B cell (primary cell): ENCODE results near the gene SMAGP.

ENCODE experiments used
- EZH2 ChIP-seq: IDR thresholded peaks from 2 replicates; pipeline ENCODE4 v1.6.1; 2012; ENCODE audit warnings: borderline replicate concordance, low read depth, mild to moderate bottlenecking, moderate library complexity, low read length; ENCODE audit not compliant: insufficient read depth, poor library complexity, severe bottlenecking
- TF ChIP-seq, protein P1 (sequence below): fragments of 200-600 bp; IDR thresholded peaks from one replicate; pipeline ENCODE4 v1.8.0; 2022; ENCODE audit warnings: antibody characterized with exemption, mild to moderate bottlenecking

DNA sequence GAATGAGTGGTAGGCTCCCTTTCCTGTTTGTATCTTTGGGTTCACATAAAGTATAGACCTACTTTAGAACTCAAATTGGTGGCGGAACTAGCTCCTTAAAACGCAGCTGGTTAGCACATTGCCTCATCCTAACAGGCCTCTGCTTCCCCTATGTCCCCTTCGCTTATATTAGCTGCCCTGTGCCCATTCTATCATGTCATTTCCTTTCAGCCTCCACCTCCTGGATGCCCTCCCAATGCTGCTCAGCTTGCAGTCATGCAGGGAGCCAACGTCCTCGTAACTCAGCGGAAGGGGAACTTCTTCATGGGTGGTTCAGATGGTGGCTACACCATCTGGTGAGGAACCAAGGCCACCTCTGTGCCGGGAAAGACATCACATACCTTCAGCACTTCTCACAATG lies 28.1 kb downstream of the SMAGP start:
- no peak for TF ChIP-seq EZH2
- TF ChIP-seq, protein P1, sequence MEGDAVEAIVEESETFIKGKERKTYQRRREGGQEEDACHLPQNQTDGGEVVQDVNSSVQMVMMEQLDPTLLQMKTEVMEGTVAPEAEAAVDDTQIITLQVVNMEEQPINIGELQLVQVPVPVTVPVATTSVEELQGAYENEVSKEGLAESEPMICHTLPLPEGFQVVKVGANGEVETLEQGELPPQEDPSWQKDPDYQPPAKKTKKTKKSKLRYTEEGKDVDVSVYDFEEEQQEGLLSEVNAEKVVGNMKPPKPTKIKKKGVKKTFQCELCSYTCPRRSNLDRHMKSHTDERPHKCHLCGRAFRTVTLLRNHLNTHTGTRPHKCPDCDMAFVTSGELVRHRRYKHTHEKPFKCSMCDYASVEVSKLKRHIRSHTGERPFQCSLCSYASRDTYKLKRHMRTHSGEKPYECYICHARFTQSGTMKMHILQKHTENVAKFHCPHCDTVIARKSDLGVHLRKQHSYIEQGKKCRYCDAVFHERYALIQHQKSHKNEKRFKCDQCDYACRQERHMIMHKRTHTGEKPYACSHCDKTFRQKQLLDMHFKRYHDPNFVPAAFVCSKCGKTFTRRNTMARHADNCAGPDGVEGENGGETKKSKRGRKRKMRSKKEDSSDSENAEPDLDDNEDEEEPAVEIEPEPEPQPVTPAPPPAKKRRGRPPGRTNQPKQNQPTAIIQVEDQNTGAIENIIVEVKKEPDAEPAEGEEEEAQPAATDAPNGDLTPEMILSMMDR = no peak
